Epithelial cell of proximal tubule (primary cell): ENCODE results near the gene NOSIP. TPM values are rescaled to one million over a fixed set of nuclear protein-coding genes. Genes with fewer than 3 reads are reported as not detected.

Source experiments
- DNase-seq: peaks from one replicate; pipeline ENCODE4 v3.0.0-alpha.2; 2011; ENCODE audit warnings: low read depth
- H3K4me3 ChIP-seq: 2 replicates; pipeline ENCODE4 v1.5.1; 2011; ENCODE audit warnings: low read depth, mild to moderate bottlenecking, low read length
- total RNA-seq: library from RNA; depleted of rRNA; stranded (reverse); fragments of >200 nt; gene quantifications from 2 replicates; pipeline ENCODE4 v1.2.3, GENCODE V29; 2015
- TF ChIP-seq, protein P1 (sequence below): conservative IDR thresholded peaks from 2 replicates; pipeline ENCODE4 v1.5.1; 2012; ENCODE audit warnings: low read depth, mild to moderate bottlenecking, low read length

Gene NOSIP
- total RNA-seq, 1 donor from 2014 or later: 82.4 TPM

DNA sequence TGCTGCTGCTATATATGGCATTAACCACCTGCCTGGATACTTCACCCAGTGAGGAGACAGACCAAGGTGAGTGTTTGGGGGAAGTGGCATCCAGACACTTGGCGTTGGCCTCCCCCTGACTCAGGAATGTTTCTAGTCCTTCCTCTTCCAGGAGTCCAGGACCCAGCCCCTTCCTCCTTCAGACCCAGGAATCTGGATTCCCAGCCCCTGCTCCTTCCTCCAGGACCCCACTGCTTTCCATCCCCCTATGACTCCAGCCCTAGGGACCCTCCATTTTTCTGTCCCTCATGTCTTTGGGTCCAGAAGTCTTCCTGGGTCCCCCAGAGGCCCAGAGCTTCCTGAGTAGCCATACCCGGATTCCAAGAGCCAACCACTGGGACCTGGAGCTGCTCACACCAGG, 2.9 kb upstream of the NOSIP start:
- no peak overlapping the region for H3K4me3 ChIP-seq
- DNase-seq: no peak
- TF ChIP-seq, protein P1, sequence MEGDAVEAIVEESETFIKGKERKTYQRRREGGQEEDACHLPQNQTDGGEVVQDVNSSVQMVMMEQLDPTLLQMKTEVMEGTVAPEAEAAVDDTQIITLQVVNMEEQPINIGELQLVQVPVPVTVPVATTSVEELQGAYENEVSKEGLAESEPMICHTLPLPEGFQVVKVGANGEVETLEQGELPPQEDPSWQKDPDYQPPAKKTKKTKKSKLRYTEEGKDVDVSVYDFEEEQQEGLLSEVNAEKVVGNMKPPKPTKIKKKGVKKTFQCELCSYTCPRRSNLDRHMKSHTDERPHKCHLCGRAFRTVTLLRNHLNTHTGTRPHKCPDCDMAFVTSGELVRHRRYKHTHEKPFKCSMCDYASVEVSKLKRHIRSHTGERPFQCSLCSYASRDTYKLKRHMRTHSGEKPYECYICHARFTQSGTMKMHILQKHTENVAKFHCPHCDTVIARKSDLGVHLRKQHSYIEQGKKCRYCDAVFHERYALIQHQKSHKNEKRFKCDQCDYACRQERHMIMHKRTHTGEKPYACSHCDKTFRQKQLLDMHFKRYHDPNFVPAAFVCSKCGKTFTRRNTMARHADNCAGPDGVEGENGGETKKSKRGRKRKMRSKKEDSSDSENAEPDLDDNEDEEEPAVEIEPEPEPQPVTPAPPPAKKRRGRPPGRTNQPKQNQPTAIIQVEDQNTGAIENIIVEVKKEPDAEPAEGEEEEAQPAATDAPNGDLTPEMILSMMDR: no peak

DNA sequence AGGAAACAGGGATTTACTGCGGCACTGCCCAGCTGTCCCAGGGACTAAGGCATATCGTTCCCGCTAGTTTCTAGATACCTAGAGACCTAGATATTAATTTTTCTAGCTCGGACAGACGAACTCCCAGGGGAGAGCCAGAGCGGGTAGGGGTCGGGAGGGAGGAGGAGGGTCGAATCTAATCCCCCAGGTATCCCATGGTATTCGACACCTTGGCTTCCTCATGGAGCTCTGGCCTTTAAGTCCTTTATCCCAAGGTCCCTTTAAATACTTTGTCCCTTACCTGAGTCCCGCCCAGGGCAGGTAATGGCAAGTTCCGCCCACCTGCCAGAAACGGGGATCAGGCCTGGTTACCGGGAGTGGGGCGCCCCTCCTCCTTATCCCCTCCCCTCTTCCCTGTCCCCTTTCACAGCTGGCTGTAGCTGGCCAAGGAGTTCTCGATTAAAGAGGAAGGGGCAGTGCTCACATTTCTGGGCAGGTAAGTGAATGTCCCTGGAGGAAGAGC, 702 bp upstream of the NOSIP start, which contains the start of gene PRRG2:
Gene PRRG2 (plus strand): TSS at position 310 of the 502 bp plus-strand sequence. CDS start 1,904 bp downstream, outside the sequence.
- DNase-seq: no peak

DNA sequence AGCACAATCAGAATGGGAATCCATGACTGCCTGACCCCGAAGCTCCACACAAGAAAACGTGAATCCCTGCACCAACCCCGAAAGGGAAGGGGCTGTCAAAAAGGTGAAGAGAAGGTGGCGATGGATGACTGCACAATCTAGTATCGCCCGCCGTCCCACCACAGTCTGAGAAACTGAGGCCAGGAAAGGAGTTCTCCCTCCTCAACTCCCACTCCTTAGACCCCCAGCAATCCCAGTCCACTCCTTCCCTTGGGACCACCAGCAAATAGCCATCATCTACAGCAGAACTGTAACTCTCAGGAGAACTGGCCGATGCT, 451 bp downstream of the NOSIP start:
- DNase-seq: no peak
- peak overlapping the region; percentile 91 for H3K4me3 ChIP-seq
- TF ChIP-seq, protein P1: no peak

More for the DNA sequence above, 702 bp upstream of the NOSIP start, which contains the start of gene PRRG2:
- TF ChIP-seq, protein P1: no peak
- peak within 1 kb of the TSS; percentile 91 for H3K4me3 ChIP-seq

DNA sequence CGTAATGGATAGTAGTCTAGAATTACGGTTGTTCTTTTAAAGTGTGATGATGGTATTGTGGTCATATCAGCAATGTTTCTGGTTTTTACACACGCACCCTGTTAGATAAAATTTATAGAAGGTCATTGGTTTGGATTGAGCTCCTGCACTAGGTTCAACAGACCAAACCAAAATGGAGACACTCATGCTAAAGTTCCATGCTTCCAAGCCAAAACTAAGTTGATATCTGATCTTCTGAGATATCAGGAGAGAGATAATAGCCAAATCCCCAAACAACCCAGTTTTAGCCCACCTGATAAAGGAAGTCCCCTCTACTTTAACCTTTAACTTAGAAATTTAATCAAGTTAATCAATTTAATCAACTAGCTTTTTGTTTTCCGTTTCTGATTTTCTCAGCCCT, 1.2 kb downstream of the NOSIP start:
- TF ChIP-seq, protein P1: no peak
- peak overlapping the region; percentile 91 for H3K4me3 ChIP-seq
- no peak for DNase-seq

DNA sequence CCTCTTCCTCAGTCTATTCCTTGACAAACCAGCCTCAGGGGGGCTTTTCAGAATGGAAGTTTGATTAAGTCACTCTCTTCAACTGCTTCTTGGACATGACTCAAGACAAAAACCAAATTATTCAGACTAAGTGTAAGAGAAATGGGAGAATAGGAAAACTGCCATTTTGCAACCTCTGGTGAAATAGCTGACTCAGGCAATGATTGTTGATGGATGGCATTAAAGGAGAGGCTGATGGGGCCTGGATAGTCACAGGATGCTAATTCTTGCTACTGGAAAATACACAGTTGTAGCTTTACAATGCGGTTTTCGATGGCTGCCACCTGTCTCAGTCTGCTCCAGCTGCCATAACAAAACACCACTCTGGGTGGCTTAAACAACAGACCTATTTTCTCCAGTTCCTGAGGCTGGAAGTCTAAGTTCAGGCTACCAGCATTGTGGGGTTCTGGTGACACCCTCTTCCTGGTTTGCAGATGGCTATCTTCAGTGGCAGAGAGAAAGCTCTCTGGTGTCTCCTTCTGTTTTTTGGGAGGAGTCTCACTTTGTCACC, 6.1 kb downstream of the NOSIP start:
- DNase-seq: no peak
- TF ChIP-seq, protein P1: no peak
- no peak overlapping the region for H3K4me3 ChIP-seq

DNA sequence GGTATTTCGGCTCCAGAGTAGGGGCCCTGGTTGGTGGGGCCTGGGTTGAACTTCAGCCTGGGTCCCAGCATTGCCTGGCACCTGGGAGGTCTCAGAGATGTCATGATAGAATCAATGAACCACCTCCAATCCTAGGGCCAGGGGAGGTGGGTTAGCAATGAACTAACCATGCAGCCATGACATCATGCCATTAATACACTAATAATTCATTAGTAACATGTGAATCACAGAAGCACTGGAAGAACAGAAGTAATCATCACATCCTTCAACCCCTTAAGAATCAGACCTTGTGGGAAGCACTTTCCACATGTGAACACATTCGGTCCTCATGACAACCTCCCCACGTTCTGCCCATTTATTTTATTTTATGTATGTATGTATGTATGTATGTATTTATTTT, 6.9 kb downstream of the NOSIP start:
- TF ChIP-seq, protein P1: no peak
- DNase-seq: no peak
- H3K4me3 ChIP-seq: no peak overlapping the region

DNA sequence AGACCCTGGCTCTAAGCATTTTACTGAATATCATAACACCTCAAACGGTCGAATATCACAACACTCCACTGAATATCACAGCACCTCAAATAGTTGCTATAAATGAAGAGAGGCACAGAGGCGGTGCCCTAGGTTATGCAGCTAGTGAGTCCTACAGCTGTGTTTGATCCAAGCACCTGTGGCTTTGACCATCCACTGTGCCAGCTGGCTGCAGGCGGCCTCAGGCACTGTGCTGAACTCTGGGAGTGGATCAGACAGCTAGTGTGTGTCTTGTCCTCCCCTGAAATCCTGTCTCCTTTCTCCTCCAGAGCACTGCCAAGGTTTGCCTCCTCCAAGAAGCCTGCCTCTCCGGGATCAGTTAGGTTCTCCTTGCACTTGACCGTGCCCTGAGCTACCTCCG, 7.3 kb downstream of the NOSIP start:
- TF ChIP-seq, protein P1: no peak
- no peak overlapping the region for H3K4me3 ChIP-seq
- no peak for DNase-seq
